Kidney (tissue), 14 donors: ENCODE measurements around the gene C9orf78. TPM values are rescaled to one million over a fixed set of nuclear protein-coding genes. Genes with fewer than 3 reads are reported as not detected.

Source experiments
- DNase-seq, 5 donors: peaks; one replicate each; pipeline ENCODE4 v3.0.0-alpha.2; 2013 to 2020
- FAIRE-seq: peaks from 2 replicates; lab custom pipeline; 2012; peaks lifted over from hg19 to GRCh38; lab: Jason Lieb, UNC
- H3K27ac ChIP-seq, 2 donors: one replicate each; pipeline ENCODE4 v1.7.0; 2013; ENCODE audit warnings: low read depth in 2 of 2, low read length in 2 of 2, inconsistent platforms in 1 of 2
- H3K27me3 ChIP-seq: one replicate; pipeline ENCODE4 v1.7.1; 2013; ENCODE audit warnings: low read length, inconsistent platforms; ENCODE audit not compliant: control insufficient read depth, insufficient read depth
- H3K36me3 ChIP-seq, 3 donors: one replicate each; pipeline versions ENCODE4 v1.7.0 to v1.7.1; 2013; ENCODE audit warnings: low read length in 3 of 3, control low read depth in 1 of 3, inconsistent platforms in 1 of 3; ENCODE audit not compliant: insufficient read depth in 3 of 3, control insufficient read depth in 2 of 3
- H3K4me1 ChIP-seq, 3 donors: one replicate each; pipeline versions ENCODE4 v1.7.0 to v1.7.1; 2013; ENCODE audit warnings: low read length in 3 of 3, inconsistent platforms in 1 of 3, low read depth in 1 of 3; ENCODE audit not compliant: control insufficient read depth in 2 of 3, insufficient read depth in 2 of 3
- H3K4me3 ChIP-seq, 3 donors: one replicate each; pipeline versions ENCODE4 v1.7.0 to v1.8.1; 2013; ENCODE audit warnings: low read length in 3 of 3, control low read depth in 1 of 3, inconsistent platforms in 1 of 3
- H3K9ac ChIP-seq, 3 donors: one replicate each; pipeline versions ENCODE4 v1.7.0 to v1.7.1; 2013; ENCODE audit warnings: low read length in 3 of 3, control low read depth in 1 of 3, inconsistent platforms in 1 of 3
- H3K9me3 ChIP-seq, 3 donors: one replicate each; pipeline versions ENCODE4 v1.7.0 to v1.7.1; 2013; ENCODE audit warnings: low read length in 3 of 3, control low read depth in 1 of 3, inconsistent platforms in 1 of 3; ENCODE audit not compliant: control insufficient read depth in 2 of 3, insufficient read depth in 1 of 3
- CTCF ChIP-seq: IDR thresholded peaks from 3 replicates; pipeline ENCODE4 v1.5.1; 2012; ENCODE audit warnings: mild to moderate bottlenecking, moderate library complexity, borderline replicate concordance; ENCODE audit not compliant: insufficient read depth; ENCODE audit errors: extremely low read depth
- intact Hi-C: fragments of 100-400 bp; cut with DNase I; formaldehyde crosslinking; loops from one replicate; pipeline ENCODE4 v1.11.1; 2022
- polyA plus RNA-seq: library from polyadenylated mRNA; stranded (reverse); fragments of 350-450 nt; fragmentation: Illumina TruSeq; extraction: RNeasy Lipid Tissue Mini Kit (QIAGEN cat#74804); gene quantifications from one replicate; pipeline ENCODE4 v1.2.3, GENCODE V29; 2014; ENCODE audit warnings: low read depth, low replicate concordance; ENCODE audit not compliant: insufficient read depth
- total RNA-seq: library from RNA; stranded (reverse); fragmentation: NEBNext Ultra II Directional; extraction: Animal tissue kit (Norgen Biotek cat#: 25700); gene quantifications from one replicate; pipeline ENCODE4 v1.2.1, GENCODE V29; 2021
- donor health status: control.
- donor health status: control.
- donor health status: control.
- donor health status: control.
- donor health status: control.
- donor health status: DM: yes; HTN: yes; CAD: no.
- donor health status: Normal renal cell carcinoma (clear cell type).

Gene C9orf78
- total and polyA plus RNA-seq, 2 donors from 2014 or later: 39.7 to 62.1 TPM

- Histone ChIP-seq H3K27ac (peak within 1 kb of the TSS in 1 of 2 donors; percentile 60), H3K9me3 (no peaks in the 10 kb centered on the region), H3K36me3 (peaks cover 0 to 14% (median 13%) of the 10 kb centered on the region in 3 donors), H3K9ac (peak within 1 kb of the TSS in 1 of 3 donors; percentile 77), H3K4me3 (peak within 1 kb of the TSS; percentile 57 to 69 (median 66)), H3K27me3 (no peaks in the 10 kb centered on the region), H3K4me1 (peaks cover 0 to 5% (median 0%) of the 10 kb centered on the region in 3 donors)
- TF ChIP-seq CTCF: no peak
- intact Hi-C loops: no loop called here
- FAIRE-seq: no peak
- DNase-seq: peak; percentile 95 to 98 (median 96)
Measured at GRCh38 chr9:129823935-129824601, 11.0 kb downstream of the C9orf78 start, which contains the start of gene TOR1A. TSS of gene TOR1A (minus strand) at chr9:129824136. CDS start at chr9:129824085, 51 bp downstream.

DNA sequence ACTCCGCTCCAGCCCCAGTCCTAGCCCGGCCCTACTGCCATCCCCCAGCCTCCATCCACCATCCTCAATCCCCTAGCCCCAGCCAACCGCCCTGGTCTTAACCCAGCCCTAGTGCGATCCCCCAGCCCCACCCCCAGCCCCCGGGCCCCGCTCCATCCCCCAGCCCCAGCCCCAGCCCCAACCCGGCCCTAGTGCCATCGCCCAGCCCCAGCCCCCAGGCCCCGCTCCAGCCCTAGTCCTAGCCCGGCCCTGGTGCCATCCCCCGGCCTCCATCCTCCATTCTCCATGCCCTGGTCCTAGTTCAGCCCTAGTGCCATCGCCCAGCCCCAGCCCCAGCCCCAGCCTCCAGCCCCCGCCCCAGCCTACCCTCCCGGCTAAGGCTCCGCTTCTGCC, 11.5 kb downstream of the C9orf78 start:
- no peak for TF ChIP-seq CTCF
- intact Hi-C loops: no loop called here
- no peak overlapping the region for H3K9ac ChIP-seq
- H3K27me3 ChIP-seq: no peaks in the 10 kb centered on the region
- peaks cover 0 to 5% (median 0%) of the 10 kb centered on the region in 3 donors for H3K4me1 ChIP-seq
- FAIRE-seq (no peak), DNase-seq (no peak)
- peaks cover 0 to 14% (median 10%) of the 10 kb centered on the region in 3 donors for H3K36me3 ChIP-seq
- H3K27ac ChIP-seq: peak overlapping the region in 1 of 2 donors; percentile 60
- no peaks in the 10 kb centered on the region for H3K9me3 ChIP-seq
- H3K4me3 ChIP-seq: peak overlapping the region; percentile 46 to 69 (median 66)

DNA sequence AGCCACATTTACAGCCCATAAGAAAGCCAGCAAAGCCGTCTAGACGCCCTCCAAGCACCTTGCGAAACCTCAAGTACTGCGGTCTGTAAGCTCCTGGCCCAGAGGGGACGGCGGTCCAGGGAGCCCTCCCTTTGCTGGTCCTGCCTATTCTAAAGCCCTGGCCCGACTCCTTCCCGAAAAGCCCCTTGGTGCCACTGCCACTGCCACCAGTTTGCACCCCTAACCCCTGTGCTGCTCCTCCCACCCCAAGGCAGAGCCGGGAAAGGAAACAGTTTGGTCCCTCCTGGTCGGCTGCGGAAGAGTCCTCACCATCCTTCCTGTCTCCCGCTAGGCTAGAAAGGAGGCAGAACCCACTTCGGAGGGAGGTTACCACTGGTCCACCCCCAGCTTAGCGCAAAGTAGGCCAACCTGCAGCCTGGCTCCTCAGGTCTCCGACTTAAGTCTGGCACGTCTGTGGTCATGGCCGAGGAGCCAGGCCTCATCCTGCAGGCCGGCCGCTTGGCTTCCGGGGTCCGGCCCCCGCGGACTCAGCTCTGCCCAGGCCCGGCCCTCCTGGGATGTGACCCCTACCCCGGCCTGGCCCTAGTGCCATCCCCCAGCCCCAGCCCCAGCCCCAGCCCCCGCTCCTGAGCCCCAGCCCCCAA, 12.1 kb downstream of the C9orf78 start:
- Histone ChIP-seq H3K27ac (no peak overlapping the region), H3K9ac (peak overlapping the region in 1 of 3 donors; percentile 77), H3K27me3 (no peaks in the 10 kb centered on the region), H3K4me3 (peak overlapping the region; percentile 57 to 68 (median 57)), H3K36me3 (peaks cover 2 to 16% (median 13%) of the 10 kb centered on the region in 3 donors), H3K4me1 (peaks cover 0 to 5% (median 0%) of the 10 kb centered on the region in 3 donors), H3K9me3 (no peaks in the 10 kb centered on the region)
- intact Hi-C loops: no loop called here
- TF ChIP-seq CTCF: no peak
- DNase-seq (peak in 3 of 5 donors; percentile 26 to 83 (median 69)), FAIRE-seq (no peak)
